GM06990 (cell line): Measurements from ENCODE around the gene FAM3C.

Experiments used
- DNase-seq: peaks from one replicate; pipeline ENCODE4 v3.0.0-alpha.2; 2011; ENCODE audit not compliant: insufficient read length; ENCODE audit errors: extremely low read depth
- H3K27me3 ChIP-seq: replicated peaks from 2 replicates; pipeline ENCODE4 v1.6.0; 2011; ENCODE audit warnings: low read length; ENCODE audit not compliant: control insufficient read depth, insufficient read depth
- H3K36me3 ChIP-seq: 2 replicates; pipeline ENCODE4 v1.5.1; 2011; ENCODE audit warnings: low read length; ENCODE audit not compliant: control insufficient read depth, insufficient read depth
- H3K4me3 ChIP-seq: replicated peaks from 2 replicates; pipeline ENCODE4 v1.5.1; 2011; ENCODE audit warnings: low read depth, mild to moderate bottlenecking, control low read depth, low read length
- TF ChIP-seq, protein P1 (sequence below): IDR thresholded peaks from 2 replicates; pipeline ENCODE4 v1.5.1; 2011; ENCODE audit warnings: low read length, control low read depth, mild to moderate bottlenecking, inconsistent platforms; ENCODE audit not compliant: insufficient read depth, poor library complexity, severe bottlenecking

The FAM3C gene

DNA sequence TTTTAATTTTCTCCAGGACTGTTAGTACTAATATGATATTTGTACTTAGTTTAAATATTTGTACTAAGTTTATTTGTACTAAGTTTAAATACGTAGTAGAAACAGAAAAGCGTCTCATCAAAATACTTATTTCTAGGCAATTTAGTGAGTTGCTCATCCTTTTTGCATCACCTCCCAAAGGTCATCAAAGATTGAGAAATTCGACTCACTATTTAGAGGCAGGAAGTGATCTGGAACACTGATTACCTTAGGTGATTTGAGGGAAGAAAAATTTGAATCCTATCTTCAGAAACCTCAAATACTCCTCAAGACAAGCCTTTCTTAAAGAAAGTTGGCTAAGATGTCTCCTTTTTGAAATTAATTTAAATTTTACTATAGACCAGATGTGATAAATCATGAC is 52.8 kb downstream of the FAM3C start:
- no peaks in the 10 kb centered on the region for H3K27me3 ChIP-seq

DNA sequence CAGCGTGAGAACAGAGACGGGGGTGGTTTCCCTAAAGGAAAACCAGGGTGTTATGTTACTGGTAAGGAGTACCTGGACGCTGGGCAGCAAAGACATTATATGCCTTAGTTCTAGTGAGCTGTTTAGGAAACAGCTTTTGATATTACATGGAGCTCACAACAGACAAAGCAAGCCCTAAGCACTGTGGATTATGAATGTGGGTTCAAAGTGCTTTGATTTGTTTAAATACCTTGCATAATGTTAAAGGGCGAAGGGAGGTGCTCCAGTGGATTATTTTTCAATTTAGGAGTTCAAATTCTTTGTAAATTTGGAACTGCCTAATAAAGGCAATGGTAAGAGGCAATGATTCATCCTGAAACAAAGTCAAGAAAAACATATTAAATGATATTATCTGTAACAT is 53.5 kb downstream of the FAM3C start:
- no peak for DNase-seq
- TF ChIP-seq, protein P1, sequence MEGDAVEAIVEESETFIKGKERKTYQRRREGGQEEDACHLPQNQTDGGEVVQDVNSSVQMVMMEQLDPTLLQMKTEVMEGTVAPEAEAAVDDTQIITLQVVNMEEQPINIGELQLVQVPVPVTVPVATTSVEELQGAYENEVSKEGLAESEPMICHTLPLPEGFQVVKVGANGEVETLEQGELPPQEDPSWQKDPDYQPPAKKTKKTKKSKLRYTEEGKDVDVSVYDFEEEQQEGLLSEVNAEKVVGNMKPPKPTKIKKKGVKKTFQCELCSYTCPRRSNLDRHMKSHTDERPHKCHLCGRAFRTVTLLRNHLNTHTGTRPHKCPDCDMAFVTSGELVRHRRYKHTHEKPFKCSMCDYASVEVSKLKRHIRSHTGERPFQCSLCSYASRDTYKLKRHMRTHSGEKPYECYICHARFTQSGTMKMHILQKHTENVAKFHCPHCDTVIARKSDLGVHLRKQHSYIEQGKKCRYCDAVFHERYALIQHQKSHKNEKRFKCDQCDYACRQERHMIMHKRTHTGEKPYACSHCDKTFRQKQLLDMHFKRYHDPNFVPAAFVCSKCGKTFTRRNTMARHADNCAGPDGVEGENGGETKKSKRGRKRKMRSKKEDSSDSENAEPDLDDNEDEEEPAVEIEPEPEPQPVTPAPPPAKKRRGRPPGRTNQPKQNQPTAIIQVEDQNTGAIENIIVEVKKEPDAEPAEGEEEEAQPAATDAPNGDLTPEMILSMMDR: no peak
- Histone ChIP-seq H3K36me3 (peaks cover 2% of the 10 kb centered on the region), H3K27me3 (no peaks in the 10 kb centered on the region), H3K4me3 (no peak overlapping the region)

More for the DNA sequence above, 52.8 kb downstream of the FAM3C start:
- no peak overlapping the region for H3K4me3 ChIP-seq
- TF ChIP-seq, protein P1: no peak
- peaks cover 2% of the 10 kb centered on the region for H3K36me3 ChIP-seq
- DNase-seq: no peak

DNA sequence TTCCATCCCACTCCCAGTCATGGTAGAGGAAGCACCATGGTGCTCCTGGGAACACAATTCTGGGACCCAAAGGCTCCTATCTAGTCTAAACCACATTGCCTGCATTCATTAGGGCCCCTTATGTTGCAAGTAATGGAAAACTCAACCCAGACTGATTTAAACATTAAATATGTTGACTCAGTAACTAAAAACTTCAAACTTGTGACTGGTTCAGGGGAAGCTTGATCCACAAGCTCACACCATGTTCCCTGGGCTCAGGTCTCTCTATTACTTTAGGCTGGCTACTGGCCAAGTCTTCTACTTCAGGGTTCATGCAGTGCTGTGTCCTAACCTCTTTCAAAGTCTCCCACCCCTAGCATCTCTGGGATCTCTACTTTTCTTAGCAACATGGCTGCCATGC is 54.2 kb downstream of the FAM3C start:
- TF ChIP-seq, protein P1: no peak

DNA sequence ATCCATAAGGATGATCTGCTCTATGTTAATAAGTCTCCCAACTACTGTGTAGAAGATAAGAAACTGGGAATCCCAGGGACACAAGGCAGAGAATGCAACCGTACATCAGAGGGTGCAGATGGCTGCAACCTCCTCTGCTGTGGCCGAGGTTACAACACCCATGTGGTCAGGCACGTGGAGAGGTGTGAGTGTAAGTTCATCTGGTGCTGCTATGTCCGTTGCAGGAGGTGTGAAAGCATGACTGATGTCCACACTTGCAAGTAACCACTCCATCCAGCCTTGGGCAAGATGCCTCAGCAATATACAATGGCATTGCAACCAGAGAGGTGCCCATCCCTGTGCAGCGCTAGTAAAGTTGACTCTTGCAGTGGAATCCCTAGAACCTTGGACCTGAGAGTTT is 57.0 kb downstream of the FAM3C start:
- TF ChIP-seq, protein P1: no peak
- peaks cover 2% of the 10 kb centered on the region for H3K36me3 ChIP-seq
- no peaks in the 10 kb centered on the region for H3K27me3 ChIP-seq
- H3K4me3 ChIP-seq: no peak overlapping the region
- no peak for DNase-seq

More for the DNA sequence above, 54.2 kb downstream of the FAM3C start:
- Histone ChIP-seq H3K36me3 (peaks cover 2% of the 10 kb centered on the region), H3K27me3 (no peaks in the 10 kb centered on the region), H3K4me3 (no peak overlapping the region)
- no peak for DNase-seq

DNA sequence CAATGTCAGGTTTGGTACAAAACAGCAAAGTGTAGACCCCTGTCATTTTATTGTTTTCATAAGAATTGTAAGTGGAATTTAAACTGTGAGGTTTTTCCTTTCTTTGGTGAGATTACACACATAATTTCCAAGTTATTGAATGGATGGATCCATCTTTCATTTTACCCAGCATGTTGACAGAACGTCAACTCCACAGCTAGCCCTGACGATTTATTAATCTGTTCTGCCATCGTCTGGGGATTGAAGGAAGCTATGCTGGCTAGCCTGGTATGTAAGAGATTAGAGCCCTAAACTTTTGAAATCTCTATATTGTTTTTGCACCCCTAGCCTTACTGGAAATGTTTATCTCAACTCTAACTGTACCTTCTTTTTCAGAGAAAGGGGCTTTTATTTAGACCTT is 58.7 kb downstream of the FAM3C start:
- Histone ChIP-seq H3K36me3 (peaks cover 2% of the 10 kb centered on the region), H3K4me3 (no peak overlapping the region), H3K27me3 (no peaks in the 10 kb centered on the region)
- TF ChIP-seq, protein P1: peak; percentile 21
- no peak for DNase-seq

DNA sequence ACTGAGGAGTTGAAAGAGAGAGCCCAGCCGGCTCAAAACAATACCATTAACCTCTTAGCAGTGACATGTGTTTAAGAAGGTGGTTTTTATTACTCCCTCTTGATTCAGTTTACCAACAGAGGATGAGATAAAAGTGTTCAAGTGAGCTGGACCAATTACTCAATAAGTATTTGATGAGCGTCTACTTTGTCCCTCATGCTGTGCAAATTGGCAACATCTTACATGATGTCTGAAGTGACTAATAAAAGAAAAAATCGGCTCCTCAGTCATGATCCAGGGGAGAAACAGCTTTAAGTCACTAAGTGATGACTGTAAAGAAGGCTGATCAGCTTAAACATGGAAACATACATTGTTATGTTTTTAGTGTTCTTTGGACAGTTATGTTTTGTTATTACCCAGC is 59.5 kb downstream of the FAM3C start:
- no peak for DNase-seq
- Histone ChIP-seq H3K36me3 (peaks cover 2% of the 10 kb centered on the region), H3K27me3 (no peaks in the 10 kb centered on the region), H3K4me3 (no peak overlapping the region)
- TF ChIP-seq, protein P1: no peak
